Smooth muscle cell (in vitro differentiated cells): Measurements from ENCODE around the gene GRID1. TPM values are rescaled to one million over a fixed set of nuclear protein-coding genes. Genes with fewer than 3 reads are reported as not detected.

Experiments
- DNase-seq: peaks from one replicate; lab custom pipeline; 2025; ENCODE audit not compliant: unreplicated experiment; lab: John Stamatoyannopoulos, UW
- H2AFZ ChIP-seq: fragments of 200-600 bp; sonication (generic); 2 replicates; pipeline ENCODE4 v1.6.0; 2016; ENCODE audit warnings: antibody characterized with exemption, low read depth, mild to moderate bottlenecking
- H3F3A ChIP-seq: fragments of 200-600 bp; sonication (generic); 2 replicates; pipeline ENCODE4 v1.6.0; 2017; ENCODE audit warnings: antibody characterized with exemption, low read depth
- H3K27ac ChIP-seq: fragments of 200-600 bp; sonication (generic); 2 replicates; pipeline ENCODE4 v1.5.1; 2016; ENCODE audit warnings: low read depth, mild to moderate bottlenecking
- H3K27me3 ChIP-seq: fragments of 200-600 bp; sonication (generic); 2 replicates; pipeline ENCODE4 v1.6.1; 2016; ENCODE audit warnings: low read depth, mild to moderate bottlenecking
- H3K36me3 ChIP-seq: fragments of 200-600 bp; sonication (generic); 2 replicates; pipeline ENCODE4 v1.5.1; 2016; ENCODE audit warnings: low read depth
- H3K4me1 ChIP-seq: fragments of 200-600 bp; sonication (generic); 2 replicates; pipeline ENCODE4 v1.5.1; 2016; ENCODE audit warnings: low read depth
- H3K4me2 ChIP-seq: fragments of 200-600 bp; sonication (generic); 2 replicates; pipeline ENCODE4 v1.6.0; 2016; ENCODE audit warnings: mild to moderate bottlenecking
- H3K4me3 ChIP-seq: fragments of 200-600 bp; sonication (generic); 2 replicates; pipeline ENCODE4 v1.5.1; 2016; ENCODE audit warnings: mild to moderate bottlenecking
- H3K79me2 ChIP-seq: fragments of 200-600 bp; sonication (generic); 2 replicates; pipeline ENCODE4 v1.6.0; 2016; ENCODE audit warnings: low read depth, mild to moderate bottlenecking
- H3K9ac ChIP-seq: fragments of 200-600 bp; sonication (generic); 2 replicates; pipeline ENCODE4 v1.6.0; 2016; ENCODE audit warnings: low read depth
- H3K9me3 ChIP-seq: fragments of 200-600 bp; sonication (generic); replicated peaks from 2 replicates; pipeline ENCODE4 v1.5.1; 2016; ENCODE audit warnings: low read depth
- H4K20me1 ChIP-seq: fragments of 200-600 bp; sonication (generic); 2 replicates; pipeline ENCODE4 v1.6.0; 2016; ENCODE audit warnings: low read depth
- CTCF ChIP-seq: fragments of 200-600 bp; sonication (generic); IDR thresholded peaks from 2 replicates; pipeline ENCODE4 v1.5.1; 2017; ENCODE audit warnings: borderline replicate concordance, mild to moderate bottlenecking, antibody characterized with exemption; ENCODE audit not compliant: insufficient read depth, poor library complexity, severe bottlenecking
- WGBS: methylation state at CpG from one replicate; pipeline ENCODE4 v1.1.7; 2016; ENCODE audit warnings: low lambda C conversion rate; 5-methylcytosine and 5-hydroxymethylcytosine counted together
- polyA plus RNA-seq: library from polyadenylated mRNA; unstranded; fragments of >200 nt; fragmentation: Nextera tagmentation; extraction: Ambion mirVana; gene quantifications from 2 replicates; pipeline ENCODE4 v1.2.1, GENCODE V29; 2016
- total RNA-seq: library from RNA; depleted of rRNA; stranded (reverse); fragments of >200 nt; gene quantifications from 2 replicates; pipeline ENCODE4 v1.2.3, GENCODE V29; 2014

Gene GRID1
- total and polyA plus RNA-seq, 2 experiments from 2014 or later, result 4.4 to 7.4 TPM

- no peak overlapping the region for H2AFZ ChIP-seq
- H3K27ac ChIP-seq, result no peak overlapping the region
- no peaks in the 10 kb centered on the region for H4K20me1 ChIP-seq
- no peak overlapping the region for H3K4me2 ChIP-seq
- no peaks in the 10 kb centered on the region for H3K79me2 ChIP-seq
- no peak overlapping the region for H3K4me3 ChIP-seq
- no peaks in the 10 kb centered on the region for H3K27me3 ChIP-seq
- no peak for DNase-seq
- TF ChIP-seq CTCF, result no peak
- 91% methylated on average over 3 of the region's 3 CpGs for WGBS
- no peaks in the 10 kb centered on the region for H3K9me3 ChIP-seq
- no peaks in the 10 kb centered on the region for H3K36me3 ChIP-seq
- H3F3A ChIP-seq, result peaks cover 7% of the 10 kb centered on the region
- H3K4me1 ChIP-seq, result peaks cover 16% of the 10 kb centered on the region
- H3K9ac ChIP-seq, result no peak overlapping the region
Measured at GRCh38 chr10:86082556-86082955, 284.0 kb downstream of the GRID1 start.

GRCh38 chr10:86079088-86079487 lies 287.5 kb downstream of the GRID1 start:
- Histone ChIP-seq H3K27me3 (no peaks in the 10 kb centered on the region), H3K4me3 (no peak overlapping the region)
- no peak for DNase-seq

GRCh38 chr10:86078639-86079035 lies 288.0 kb downstream of the GRID1 start:
- no peaks in the 10 kb centered on the region for H4K20me1 ChIP-seq
- no peaks in the 10 kb centered on the region for H3K36me3 ChIP-seq
- H2AFZ ChIP-seq, result no peak overlapping the region
- H3K27ac ChIP-seq, result peak overlapping the region; percentile 34
- H3K9me3 ChIP-seq, result no peaks in the 10 kb centered on the region
- H3F3A ChIP-seq, result peaks cover 7% of the 10 kb centered on the region
- H3K4me1 ChIP-seq, result peaks cover 16% of the 10 kb centered on the region
- H3K4me2 ChIP-seq, result peak overlapping the region; percentile 58
- no peaks in the 10 kb centered on the region for H3K27me3 ChIP-seq
- WGBS, result 78% methylated on average over 5 of the region's 5 CpGs
- no peak overlapping the region for H3K4me3 ChIP-seq
- H3K79me2 ChIP-seq, result no peaks in the 10 kb centered on the region
- no peak overlapping the region for H3K9ac ChIP-seq
- no peak for TF ChIP-seq CTCF
- DNase-seq, result no peak

More at GRCh38 chr10:86079088-86079487, 287.5 kb downstream of the GRID1 start:
- 6% methylated on average over 4 of the region's 4 CpGs for WGBS
- no peak overlapping the region for H2AFZ ChIP-seq
- TF ChIP-seq CTCF, result no peak
- no peaks in the 10 kb centered on the region for H4K20me1 ChIP-seq
- no peak overlapping the region for H3K9ac ChIP-seq
- peak overlapping the region; percentile 45 for H3K27ac ChIP-seq
- peaks cover 16% of the 10 kb centered on the region for H3K4me1 ChIP-seq
- H3K4me2 ChIP-seq, result peak overlapping the region; percentile 58
- no peaks in the 10 kb centered on the region for H3K36me3 ChIP-seq
- H3K79me2 ChIP-seq, result no peaks in the 10 kb centered on the region
- H3K9me3 ChIP-seq, result no peaks in the 10 kb centered on the region
- H3F3A ChIP-seq, result peaks cover 7% of the 10 kb centered on the region

- H3K27ac ChIP-seq, result peak overlapping the region; percentile 34
- no peaks in the 10 kb centered on the region for H3K9me3 ChIP-seq
- no peaks in the 10 kb centered on the region for H3K36me3 ChIP-seq
- H4K20me1 ChIP-seq, result no peaks in the 10 kb centered on the region
- TF ChIP-seq CTCF, result no peak
- H3K79me2 ChIP-seq, result no peaks in the 10 kb centered on the region
- H3K9ac ChIP-seq, result no peak overlapping the region
- H3K4me2 ChIP-seq, result peak overlapping the region; percentile 58
- H3K4me3 ChIP-seq, result no peak overlapping the region
- WGBS, result 62% methylated on average over 9 of the region's 9 CpGs
- H3F3A ChIP-seq, result peaks cover 7% of the 10 kb centered on the region
- no peak overlapping the region for H2AFZ ChIP-seq
- H3K27me3 ChIP-seq, result no peaks in the 10 kb centered on the region
- peaks cover 16% of the 10 kb centered on the region for H3K4me1 ChIP-seq
- DNase-seq, result no peak
Measured at GRCh38 chr10:86077871-86078638, 288.5 kb downstream of the GRID1 start.
